ENCODE results near the gene SIL1.

The SIL1 gene

GRCh38 chr5:138918686-138919085 is 279.5 kb downstream of the SIL1 start:
- no peaks in the 10 kb centered on the region for H3K27me3 ChIP-seq
- no peaks in the 10 kb centered on the region for H3K9me3 ChIP-seq
- no peak overlapping the region for H3K4me3 ChIP-seq (ENCODE audit: low read depth in 1 of 2, low read length in 1 of 2)
- no peak for TF ChIP-seq CTCF (IDR thresholded peaks at IDR 0.05)
- no peak overlapping the region for H3K27ac ChIP-seq
- no peaks in the 10 kb centered on the region for H3K36me3 ChIP-seq
- H3K4me1 ChIP-seq (ENCODE audit: control insufficient read depth in 1 of 2, insufficient read depth in 1 of 2, low read depth in 1 of 2, low read length in 1 of 2) = no peaks in the 10 kb centered on the region

- H3K4me3 ChIP-seq (ENCODE audit: low read depth in 1 of 2, low read length in 1 of 2) = no peak overlapping the region
- TF ChIP-seq CTCF (IDR thresholded peaks at IDR 0.05) = no peak
- H3K36me3 ChIP-seq = no peaks in the 10 kb centered on the region
- no peaks in the 10 kb centered on the region for H3K27me3 ChIP-seq
- no peaks in the 10 kb centered on the region for H3K9me3 ChIP-seq
- H3K27ac ChIP-seq = no peak overlapping the region
- H3K4me1 ChIP-seq (ENCODE audit: control insufficient read depth in 1 of 2, insufficient read depth in 1 of 2, low read depth in 1 of 2, low read length in 1 of 2) = no peaks in the 10 kb centered on the region
These were observed 283.8 kb downstream of the SIL1 start for GRCh38 chr5:138914338-138914737.

- H3K27ac ChIP-seq = no peak overlapping the region
- no peaks in the 10 kb centered on the region for H3K9me3 ChIP-seq
- H3K27me3 ChIP-seq = no peaks in the 10 kb centered on the region
- no peak overlapping the region for H3K4me3 ChIP-seq (ENCODE audit: low read depth in 1 of 2, low read length in 1 of 2)
- H3K4me1 ChIP-seq (ENCODE audit: control insufficient read depth in 1 of 2, insufficient read depth in 1 of 2, low read depth in 1 of 2, low read length in 1 of 2) = no peaks in the 10 kb centered on the region
- TF ChIP-seq CTCF (IDR thresholded peaks at IDR 0.05) = no peak
- no peaks in the 10 kb centered on the region for H3K36me3 ChIP-seq
These were observed 284.4 kb downstream of the SIL1 start for GRCh38 chr5:138913773-138914172.

GRCh38 chr5:138912093-138912492 is 286.1 kb downstream of the SIL1 start:
- no peak for TF ChIP-seq CTCF (IDR thresholded peaks at IDR 0.05)
- Histone ChIP-seq H3K9me3 (no peaks in the 10 kb centered on the region), H3K4me3 (ENCODE audit: low read depth in 1 of 2, low read length in 1 of 2) (no peak overlapping the region), H3K27me3 (no peaks in the 10 kb centered on the region), H3K36me3 (no peaks in the 10 kb centered on the region), H3K4me1 (ENCODE audit: control insufficient read depth in 1 of 2, insufficient read depth in 1 of 2, low read depth in 1 of 2, low read length in 1 of 2) (no peaks in the 10 kb centered on the region), H3K27ac (no peak overlapping the region)

GRCh38 chr5:138911441-138911840 is 286.7 kb downstream of the SIL1 start:
- Histone ChIP-seq H3K36me3 (no peaks in the 10 kb centered on the region), H3K27me3 (no peaks in the 10 kb centered on the region), H3K4me1 (ENCODE audit: control insufficient read depth in 1 of 2, insufficient read depth in 1 of 2, low read depth in 1 of 2, low read length in 1 of 2) (no peaks in the 10 kb centered on the region), H3K27ac (no peak overlapping the region), H3K9me3 (no peaks in the 10 kb centered on the region), H3K4me3 (ENCODE audit: low read depth in 1 of 2, low read length in 1 of 2) (no peak overlapping the region)
- no peak for TF ChIP-seq CTCF (IDR thresholded peaks at IDR 0.05)

Data from neutrophil (primary cell).